Left lung (tissue), 10 donors: ENCODE results near the gene AKNA. TPM values are rescaled to one million over a fixed set of nuclear protein-coding genes. Genes with fewer than 3 reads are reported as not detected.
A peak's percentile ranks its signal among the peaks of the same experiment; 100 is the strongest.

Experiments used
- ATAC-seq: fragments of 200-7000 bp; cut with Tn5 transposase; one replicate; pipeline ENCODE4 v1.9.1; 2020; ENCODE audit warnings: moderate library complexity
- DNase-seq, 4 donors: peaks; one replicate each; pipeline ENCODE4 v3.0.0-alpha.2; 2013 to 2020
- H3K27ac ChIP-seq, 2 donors: fragments of 200-600 bp; sonication (generic) in 1 of 2; one replicate each; pipeline versions ENCODE4 v1.5.0 to v1.8.0; 2020 to 2021
- H3K27me3 ChIP-seq, 2 donors: fragments of 200-600 bp; sonication (generic) in 1 of 2; one replicate each; pipeline versions ENCODE4 v1.5.0 to v1.8.0; 2020 to 2021
- H3K36me3 ChIP-seq, 2 donors: fragments of 200-600 bp; sonication (generic) in 1 of 2; one replicate each; pipeline versions ENCODE4 v1.5.0 to v1.8.0; 2020 to 2021
- H3K4me1 ChIP-seq, 2 donors: fragments of 200-600 bp; one replicate each; pipeline ENCODE4 v1.8.0; 2021
- H3K4me3 ChIP-seq, 2 donors: fragments of 200-600 bp; sonication (generic) in 1 of 2; one replicate each; pipeline versions ENCODE4 v1.5.0 to v1.8.0; 2020 to 2021; ENCODE audit warnings: mild to moderate bottlenecking in 1 of 2
- H3K9me3 ChIP-seq, 2 donors: fragments of 200-600 bp; sonication (generic) in 1 of 2; one replicate each; pipeline versions ENCODE4 v1.5.0 to v1.8.0; 2020 to 2021
- intact Hi-C, 2 donors: fragments of 100-400 bp; cut with DNase I; formaldehyde crosslinking; loops; one replicate each; pipeline versions ENCODE4 v1.11.2 to v1.14.2; 2022
- polyA plus RNA-seq, 6 donors: library from polyadenylated mRNA; unstranded; fragments of 120-200 nt; gene quantifications; one replicate each; pipeline ENCODE4 v1.2.1, GENCODE V29; 2013; ENCODE audit not compliant: insufficient read length in 6 of 6
- total RNA-seq, 2 donors: library from RNA; stranded (reverse); fragmentation: NEBNext Ultra II Directional; extraction: Animal tissue kit (Norgen Biotek cat#: 25700); gene quantifications; one replicate each; pipeline ENCODE4 v1.2.1, GENCODE V29; 2021
- TF ChIP-seq, protein P1 (sequence below), 2 donors: fragments of 200-600 bp; sonication (generic) in 1 of 2; IDR thresholded peaks; one replicate each; pipeline versions ENCODE4 v1.5.0 to v1.8.0; 2021; ENCODE audit warnings: antibody characterized with exemption in 2 of 2
- donor health status: DM: no; HTN: yes; CAD: no.
- donor health status: DM: no; HTN: no; CAD: no.

The AKNA gene
- total and polyA plus RNA-seq, 8 donors = 25.1 to 55.3 (median 36.7) TPM

DNA sequence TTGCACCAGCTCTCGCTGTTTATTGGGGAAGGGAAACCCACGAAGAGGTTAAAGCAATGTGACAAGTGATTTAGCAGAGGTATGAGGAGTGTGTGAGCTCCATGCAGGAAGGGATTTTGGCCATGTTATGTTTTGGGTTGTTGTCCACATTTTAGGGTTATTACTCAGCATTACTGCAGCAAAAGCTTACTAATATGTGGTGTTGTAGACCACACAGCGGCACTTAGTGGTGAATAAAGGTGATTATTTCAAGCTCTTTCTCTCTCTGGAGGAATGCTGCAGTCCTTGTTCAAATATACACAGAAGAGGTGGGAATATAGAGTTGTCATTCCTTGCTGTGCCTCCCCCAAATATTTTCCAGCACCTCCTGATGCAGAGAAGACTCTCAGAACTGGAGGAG is 29.7 kb upstream of the AKNA start:
- ATAC-seq (no peak), DNase-seq (no peak)
- Histone ChIP-seq H3K27ac (no peak overlapping the region), H3K36me3 (no peaks in the 10 kb centered on the region), H3K4me1 (no peaks in the 10 kb centered on the region), H3K27me3 (no peaks in the 10 kb centered on the region), H3K9me3 (no peaks in the 10 kb centered on the region), H3K4me3 (no peak overlapping the region)
- TF ChIP-seq, protein P1, sequence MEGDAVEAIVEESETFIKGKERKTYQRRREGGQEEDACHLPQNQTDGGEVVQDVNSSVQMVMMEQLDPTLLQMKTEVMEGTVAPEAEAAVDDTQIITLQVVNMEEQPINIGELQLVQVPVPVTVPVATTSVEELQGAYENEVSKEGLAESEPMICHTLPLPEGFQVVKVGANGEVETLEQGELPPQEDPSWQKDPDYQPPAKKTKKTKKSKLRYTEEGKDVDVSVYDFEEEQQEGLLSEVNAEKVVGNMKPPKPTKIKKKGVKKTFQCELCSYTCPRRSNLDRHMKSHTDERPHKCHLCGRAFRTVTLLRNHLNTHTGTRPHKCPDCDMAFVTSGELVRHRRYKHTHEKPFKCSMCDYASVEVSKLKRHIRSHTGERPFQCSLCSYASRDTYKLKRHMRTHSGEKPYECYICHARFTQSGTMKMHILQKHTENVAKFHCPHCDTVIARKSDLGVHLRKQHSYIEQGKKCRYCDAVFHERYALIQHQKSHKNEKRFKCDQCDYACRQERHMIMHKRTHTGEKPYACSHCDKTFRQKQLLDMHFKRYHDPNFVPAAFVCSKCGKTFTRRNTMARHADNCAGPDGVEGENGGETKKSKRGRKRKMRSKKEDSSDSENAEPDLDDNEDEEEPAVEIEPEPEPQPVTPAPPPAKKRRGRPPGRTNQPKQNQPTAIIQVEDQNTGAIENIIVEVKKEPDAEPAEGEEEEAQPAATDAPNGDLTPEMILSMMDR (IDR thresholded peaks at IDR 0.05) = no peak
- intact Hi-C loops = no loop called here

DNA sequence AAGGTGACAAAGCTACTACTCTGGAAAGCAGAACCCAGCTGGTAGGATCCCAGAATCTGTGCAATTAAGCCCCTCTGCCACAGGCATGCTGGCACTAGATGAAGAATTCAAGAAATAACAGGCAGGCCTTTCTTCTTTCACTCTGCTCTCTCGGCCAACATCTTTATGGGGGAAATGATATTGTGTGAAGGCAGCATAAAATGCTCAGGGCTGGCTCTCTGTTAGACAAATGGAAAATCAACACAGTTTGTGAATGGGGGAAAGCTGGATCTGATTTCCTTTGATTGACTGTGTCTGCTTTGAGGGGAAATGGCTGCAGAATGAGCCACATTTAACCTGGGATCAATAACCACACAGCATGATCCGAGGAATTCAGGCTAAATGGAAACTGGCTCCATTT is 29.1 kb upstream of the AKNA start:
- peak in 1 of 4 donors; percentile 3 for DNase-seq
- ATAC-seq = no peak
- peak overlapping the region in 1 of 2 donors; percentile 61 for H3K27ac ChIP-seq
- no peaks in the 10 kb centered on the region for H3K4me1 ChIP-seq
- intact Hi-C loops = no loop called here
- no peaks in the 10 kb centered on the region for H3K27me3 ChIP-seq
- H3K36me3 ChIP-seq = no peaks in the 10 kb centered on the region
- H3K9me3 ChIP-seq = no peaks in the 10 kb centered on the region
- TF ChIP-seq, protein P1 (IDR thresholded peaks at IDR 0.05) = no peak
- H3K4me3 ChIP-seq = no peak overlapping the region

DNA sequence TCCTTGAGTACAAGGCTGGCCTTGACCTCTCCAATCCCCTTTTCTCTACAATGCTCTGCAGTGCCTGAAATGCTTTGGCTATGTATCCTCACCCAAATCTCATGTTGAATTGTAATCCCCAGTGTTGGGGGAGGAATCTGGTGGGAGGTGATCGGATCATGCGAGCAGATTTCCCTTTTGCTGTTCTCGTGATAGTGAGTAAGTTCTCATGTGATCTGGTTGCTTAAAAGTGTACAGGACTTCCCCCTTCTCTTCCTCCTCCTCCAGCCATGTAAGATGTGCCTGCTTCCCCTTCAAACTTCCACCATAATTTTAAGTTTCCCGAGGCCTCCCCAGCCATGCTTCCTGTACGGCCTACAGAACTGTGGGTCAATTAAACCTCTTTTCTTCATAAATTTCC is 28.5 kb upstream of the AKNA start:
- H3K4me3 ChIP-seq = no peak overlapping the region
- no peaks in the 10 kb centered on the region for H3K27me3 ChIP-seq
- H3K36me3 ChIP-seq = no peaks in the 10 kb centered on the region
- DNase-seq (peak in 1 of 4 donors; percentile 0), ATAC-seq (no peak)
- peak overlapping the region in 1 of 2 donors; percentile 61 for H3K27ac ChIP-seq
- no peaks in the 10 kb centered on the region for H3K9me3 ChIP-seq
- TF ChIP-seq, protein P1 (IDR thresholded peaks at IDR 0.05) = no peak
- H3K4me1 ChIP-seq = no peaks in the 10 kb centered on the region
- intact Hi-C loops = no loop called here

DNA sequence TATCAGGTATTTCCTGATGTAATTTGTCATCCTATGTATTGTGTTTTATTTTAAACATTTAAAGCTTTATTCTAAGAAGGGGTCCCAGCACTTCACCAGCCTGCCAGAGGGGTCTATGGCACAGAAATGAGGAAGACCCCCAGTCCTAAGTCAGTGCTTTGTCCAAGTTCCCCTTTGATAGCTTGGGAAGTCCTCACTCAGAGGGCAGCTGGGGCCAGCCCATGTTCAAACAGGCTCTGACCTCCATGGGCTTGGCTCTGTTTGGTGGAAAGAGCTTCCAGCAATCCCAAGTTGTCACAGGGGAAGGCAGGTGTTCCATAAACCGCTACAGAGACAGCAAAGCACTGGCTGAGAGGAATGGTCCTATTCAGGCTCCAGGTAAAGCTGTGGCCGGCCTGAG is 26.6 kb upstream of the AKNA start:
- ATAC-seq (no peak), DNase-seq (peak in 1 of 4 donors; percentile 16)
- H3K27ac ChIP-seq = no peak overlapping the region
- no peaks in the 10 kb centered on the region for H3K9me3 ChIP-seq
- no peak overlapping the region for H3K4me3 ChIP-seq
- TF ChIP-seq, protein P1 (IDR thresholded peaks at IDR 0.05) = no peak
- intact Hi-C loops = no loop called here
- H3K27me3 ChIP-seq = no peaks in the 10 kb centered on the region
- no peaks in the 10 kb centered on the region for H3K4me1 ChIP-seq
- no peaks in the 10 kb centered on the region for H3K36me3 ChIP-seq

DNA sequence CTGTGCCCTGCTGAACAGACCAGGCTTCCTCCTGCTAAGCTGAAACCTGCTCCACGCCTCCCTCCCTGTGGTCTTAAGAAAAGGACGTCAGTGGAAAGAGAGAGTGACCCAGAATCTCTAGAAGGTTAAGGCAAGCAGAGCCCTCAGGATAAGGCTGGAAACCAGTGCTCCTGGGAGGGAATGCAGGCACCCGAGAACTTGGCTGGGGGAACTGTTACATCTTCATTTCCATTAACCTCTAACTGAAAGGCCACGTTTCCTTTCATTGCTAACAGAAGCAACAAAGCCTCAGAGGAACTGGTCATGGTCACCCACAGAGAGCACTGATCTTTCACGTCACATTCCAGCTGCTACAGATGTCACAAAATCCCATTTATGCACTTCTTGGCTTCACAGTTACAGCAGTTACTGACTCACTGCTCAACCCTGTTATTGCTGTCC is 26.1 kb upstream of the AKNA start:
- Histone ChIP-seq H3K4me3 (no peak overlapping the region), H3K9me3 (no peaks in the 10 kb centered on the region), H3K27ac (no peak overlapping the region), H3K27me3 (no peaks in the 10 kb centered on the region), H3K36me3 (no peaks in the 10 kb centered on the region), H3K4me1 (no peaks in the 10 kb centered on the region)
- ATAC-seq (no peak), DNase-seq (peak in 1 of 4 donors; percentile 35)
- intact Hi-C loops = no loop called here
- TF ChIP-seq, protein P1 (IDR thresholded peaks at IDR 0.05) = no peak
